Hematopoietic multipotent progenitor cell treated with erythropoietin and hydrocortisone succinate and interleukin-3 and kit ligand, for 15 days (in vitro differentiated cells): ENCODE data around the gene CHI3L1.

Source experiments
- DNase-seq: peaks from one replicate; pipeline ENCODE4 v3.0.0-alpha.2; 2015; ENCODE audit warnings: low spot score

CHI3L1 gene

DNA sequence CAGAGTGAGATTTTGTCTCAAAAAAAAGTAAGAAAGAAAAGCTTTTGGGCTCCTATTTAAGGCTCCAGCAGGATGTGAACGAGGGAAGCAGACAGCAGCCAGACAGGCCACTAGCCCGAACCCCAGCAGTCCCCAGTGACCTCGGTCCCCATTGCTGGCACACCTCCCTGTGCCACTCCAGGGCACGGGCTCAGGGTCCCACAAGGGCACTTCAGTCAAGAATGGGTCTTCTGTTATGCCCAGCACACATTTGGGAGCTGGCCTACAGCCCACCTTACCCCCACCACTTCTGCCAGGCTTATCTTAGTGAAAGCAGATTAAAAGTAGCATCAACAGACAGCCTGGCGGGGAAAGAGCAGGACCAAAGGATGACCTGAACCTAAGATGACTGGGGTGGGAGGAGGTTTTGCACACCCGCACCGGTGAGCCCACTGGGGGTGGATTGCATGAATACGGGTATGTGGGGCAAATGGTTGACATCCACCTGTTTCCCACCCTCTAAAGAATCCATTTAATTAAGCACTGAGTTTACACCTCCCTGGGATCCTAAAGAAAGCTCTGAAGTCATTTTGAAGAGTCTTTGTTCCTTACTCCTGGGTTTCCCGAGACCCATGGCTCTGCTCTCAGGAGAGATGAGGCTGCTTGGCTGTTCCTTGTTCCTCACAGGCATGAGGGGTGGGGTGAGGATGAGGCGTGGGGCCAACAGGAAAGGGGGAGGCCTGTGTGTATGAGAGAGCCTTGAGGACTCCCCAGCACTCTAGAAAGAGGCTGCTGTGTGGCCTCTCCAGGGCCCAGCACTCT, 4.7 kb downstream of the CHI3L1 start:
- DNase-seq, result no peak

DNA sequence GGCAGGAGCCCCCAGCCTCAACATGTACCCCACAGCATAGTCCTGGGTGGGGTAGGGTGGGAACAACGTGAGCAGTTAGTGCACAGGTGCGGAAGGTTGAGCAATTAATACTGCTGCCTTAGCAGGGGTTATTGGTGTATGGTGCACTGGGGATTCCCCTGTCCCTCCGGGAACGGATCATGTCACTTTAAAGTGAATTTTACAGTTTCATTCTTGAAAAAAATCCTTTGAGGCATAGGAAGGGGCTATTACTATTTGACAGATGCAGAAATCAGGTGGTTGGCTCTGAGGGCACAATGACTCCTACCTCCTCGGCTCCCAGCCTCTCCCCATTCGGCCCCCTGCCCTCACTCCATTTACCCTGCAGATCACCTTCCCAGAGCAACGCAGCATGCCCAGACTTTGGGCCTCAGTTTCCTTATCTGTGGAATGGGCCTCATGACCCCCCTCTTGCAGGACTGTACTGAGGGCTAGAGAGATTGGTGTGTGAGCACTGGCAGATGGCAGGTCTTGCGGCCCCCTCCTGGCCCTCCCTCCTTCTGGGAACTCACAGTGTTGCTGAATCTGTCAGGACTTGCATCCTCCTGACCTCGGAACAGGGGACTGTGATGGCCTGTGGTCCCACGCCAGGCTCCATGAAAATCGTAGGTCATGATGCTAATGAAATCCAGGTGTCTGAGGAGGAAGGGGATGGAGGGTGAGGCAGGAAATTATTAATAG, 5.7 kb downstream of the CHI3L1 start:
- no peak for DNase-seq

GRCh38 chr1:203179667-203180005, 6.9 kb downstream of the CHI3L1 start:
- no peak for DNase-seq

DNA sequence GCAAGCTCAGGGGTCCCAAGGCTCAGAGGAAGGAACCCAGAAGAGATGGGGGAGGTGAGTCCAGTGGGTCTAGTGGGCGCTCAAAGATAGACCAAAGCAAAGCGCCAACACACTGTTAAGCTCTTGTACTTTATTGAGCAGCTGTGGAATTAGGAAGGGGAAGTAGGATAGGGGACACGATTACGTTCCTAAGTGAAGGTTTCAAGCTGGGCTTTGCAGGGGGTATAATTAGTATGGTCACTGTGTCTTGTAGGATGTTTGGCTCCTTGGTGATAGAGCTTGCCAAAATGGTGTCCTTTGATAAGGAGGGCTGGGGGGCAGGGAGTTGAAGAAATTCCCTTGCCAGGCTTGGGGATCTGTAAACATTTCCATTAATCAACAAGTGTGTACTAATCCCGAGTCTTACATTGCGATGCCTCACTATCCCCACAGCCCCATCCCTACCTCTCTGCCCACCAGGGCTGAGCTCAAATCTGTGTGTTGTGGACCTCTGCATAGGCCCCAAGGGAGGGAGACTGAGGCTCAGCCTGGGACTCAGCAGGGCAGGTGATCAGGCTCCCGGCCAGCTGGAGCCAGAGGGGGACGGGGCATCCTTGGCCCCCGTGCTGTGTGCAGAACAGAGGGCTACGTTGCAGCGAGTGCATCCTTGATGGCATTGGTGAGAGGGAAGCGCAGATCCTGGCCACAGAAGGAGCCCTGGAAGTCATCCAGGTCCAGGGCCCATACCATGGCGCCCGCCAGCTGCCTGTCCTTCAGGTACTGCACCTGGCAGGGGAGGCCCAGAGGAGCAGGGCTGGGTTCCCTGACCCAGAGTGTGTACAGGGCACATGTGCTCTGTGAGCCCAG, 7.5 kb downstream of the CHI3L1 start:
- DNase-seq, result no peak

- DNase-seq, result no peak
These were observed 8.4 kb downstream of the CHI3L1 start for GRCh38 chr1:203178083-203178482.

DNA sequence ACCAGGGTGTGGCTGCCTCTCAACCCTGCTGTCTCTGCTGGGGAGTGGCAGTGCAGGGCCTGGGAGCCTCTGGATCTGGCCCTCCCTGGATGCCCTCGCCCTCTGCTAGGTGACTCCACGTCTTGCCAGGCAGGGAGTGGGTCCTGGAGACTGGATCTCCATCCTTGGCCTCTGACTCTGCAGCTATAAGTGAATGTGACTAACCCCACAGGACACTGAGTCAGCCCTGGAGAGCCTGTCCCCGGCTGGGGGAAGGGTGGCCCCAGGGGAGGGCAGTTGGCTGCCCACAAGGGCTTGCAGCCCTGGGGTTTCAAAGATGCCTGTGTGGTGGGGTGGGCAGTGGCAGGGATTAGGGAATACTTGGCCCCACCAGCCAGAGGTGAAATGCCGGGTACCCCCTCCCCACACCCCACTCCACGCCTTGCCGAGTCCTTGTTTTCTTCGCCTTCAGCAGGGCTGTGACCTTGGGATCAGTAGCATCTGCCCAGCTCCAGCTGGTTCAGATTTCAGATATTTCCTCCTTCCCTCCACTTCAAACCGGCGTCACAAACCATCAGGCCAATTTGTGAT, 8.9 kb downstream of the CHI3L1 start:
- DNase-seq, result no peak

DNA sequence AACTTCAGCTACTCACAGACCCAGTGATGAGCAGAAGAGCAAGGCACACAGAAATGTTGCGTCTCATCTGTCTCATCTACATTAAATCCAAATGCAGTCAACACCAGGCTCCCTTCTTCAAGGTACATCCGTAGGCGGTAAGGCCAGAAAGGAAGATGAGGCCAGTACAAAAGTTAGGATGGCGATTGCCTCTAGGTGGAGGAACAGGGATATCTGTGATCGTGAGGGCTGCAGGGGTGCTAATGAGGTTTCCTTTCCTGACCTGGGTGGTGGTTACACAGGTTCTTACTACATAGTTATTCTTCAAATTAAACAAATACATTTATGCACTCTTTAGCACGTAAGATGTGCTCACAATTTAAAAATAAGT, 9.5 kb downstream of the CHI3L1 start:
- no peak for DNase-seq

- DNase-seq, result no peak
These were observed 10.1 kb downstream of the CHI3L1 start for GRCh38 chr1:203176273-203177035.

GRCh38 chr1:203175827-203176241, 10.7 kb downstream of the CHI3L1 start:
- no peak for DNase-seq

GRCh38 chr1:203175237-203175826, 11.2 kb downstream of the CHI3L1 start, which contains the start of gene MYBPH:
Gene MYBPH (minus strand): TSS chr1:203175826. CDS start chr1:203175755, 71 bp downstream.
- DNase-seq, result no peak

DNA sequence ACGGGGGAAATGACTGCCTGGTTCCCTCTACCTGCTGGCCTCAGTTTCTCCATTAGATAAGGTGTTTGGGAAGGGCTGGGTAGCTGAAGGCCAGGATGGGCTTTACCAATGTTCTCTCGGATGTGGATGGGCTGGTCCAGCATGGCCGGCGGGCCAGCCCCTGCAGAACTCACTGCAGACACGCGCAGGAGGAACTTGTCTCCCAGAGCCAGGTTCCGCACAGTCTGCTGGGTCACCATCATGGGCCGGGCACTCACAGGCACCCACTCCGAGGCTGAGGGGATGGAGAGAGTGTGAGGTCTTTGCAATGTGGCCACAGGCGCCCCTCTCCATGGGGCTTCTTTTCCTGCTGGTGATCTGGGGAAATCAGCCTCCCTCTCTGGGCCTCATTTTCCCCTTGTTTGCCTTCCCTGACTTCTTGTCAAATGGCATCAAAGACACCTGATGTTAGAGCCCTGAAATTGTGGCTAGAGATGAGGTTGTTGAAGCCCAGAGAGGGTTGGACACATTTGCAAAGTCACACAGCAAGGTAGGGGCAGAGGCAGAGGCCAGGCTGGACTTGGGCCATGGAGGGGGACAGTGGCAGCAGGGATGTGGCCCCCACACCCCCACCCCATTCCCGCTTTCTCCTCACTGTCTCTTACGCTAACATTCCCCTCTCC, 12.0 kb downstream of the CHI3L1 start:
- no peak for DNase-seq

DNA sequence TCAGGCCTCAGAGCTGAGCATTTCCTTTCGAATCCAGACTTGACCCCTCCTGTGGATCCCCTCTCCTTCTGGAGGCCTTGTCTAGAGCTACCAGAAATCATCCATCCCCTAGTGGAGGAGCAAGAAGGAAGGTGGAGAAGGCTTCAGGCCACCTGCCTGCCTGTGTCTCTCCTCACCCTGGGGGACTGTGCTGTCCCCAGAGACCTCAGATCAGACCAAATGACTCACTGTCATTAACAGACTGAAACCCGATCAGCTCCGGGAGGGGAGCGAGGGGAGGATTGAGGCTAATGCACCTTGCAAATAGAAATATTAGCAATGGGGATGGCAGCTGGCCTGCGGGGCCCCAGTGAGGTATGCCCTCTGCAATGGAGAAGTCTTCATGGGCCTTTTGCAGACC, 12.9 kb downstream of the CHI3L1 start:
- DNase-seq, result no peak

- no peak for DNase-seq
These were observed 13.4 kb downstream of the CHI3L1 start for GRCh38 chr1:203173011-203173555.

DNA sequence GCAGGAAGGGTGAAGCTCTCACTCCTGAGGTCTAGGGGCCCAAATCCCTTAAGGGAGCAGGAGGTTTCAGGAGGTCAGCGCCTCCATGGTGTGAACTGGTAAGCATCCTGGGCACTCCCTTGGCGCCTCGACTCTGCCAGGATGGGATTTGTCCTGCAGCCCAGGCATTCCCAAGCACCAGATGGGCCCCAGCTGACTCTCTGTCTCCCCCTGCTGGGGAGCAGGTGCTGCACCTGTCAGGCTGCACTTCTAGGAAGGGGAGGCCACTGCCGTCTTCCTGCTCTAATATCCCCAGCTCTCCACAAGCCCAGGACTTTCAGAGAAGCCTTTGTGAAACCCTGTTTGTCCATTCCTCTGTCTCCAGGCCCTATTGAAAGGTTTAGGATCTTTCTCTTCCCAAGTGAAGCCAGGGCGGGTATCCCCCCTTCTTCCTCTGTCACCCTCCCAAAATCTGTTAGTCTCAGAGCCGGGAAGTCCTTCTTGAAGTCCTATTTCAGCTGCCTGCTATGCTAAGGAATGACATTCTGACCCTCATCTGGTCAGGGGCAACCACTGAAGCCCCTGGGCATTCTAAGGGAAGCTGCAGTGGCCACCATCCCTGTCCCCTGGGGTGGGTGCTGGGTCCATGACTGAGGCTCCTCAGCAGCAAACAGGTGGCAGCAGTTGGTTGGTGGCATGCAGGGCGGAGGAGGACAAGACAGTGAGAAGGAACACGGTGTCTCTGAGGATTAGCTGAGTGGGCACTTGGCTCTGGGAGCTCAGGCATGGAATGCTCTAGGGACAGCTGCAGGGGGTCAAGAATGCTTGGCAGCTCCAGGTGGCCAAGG, 14.1 kb downstream of the CHI3L1 start:
- peak; percentile 65 for DNase-seq

DNA sequence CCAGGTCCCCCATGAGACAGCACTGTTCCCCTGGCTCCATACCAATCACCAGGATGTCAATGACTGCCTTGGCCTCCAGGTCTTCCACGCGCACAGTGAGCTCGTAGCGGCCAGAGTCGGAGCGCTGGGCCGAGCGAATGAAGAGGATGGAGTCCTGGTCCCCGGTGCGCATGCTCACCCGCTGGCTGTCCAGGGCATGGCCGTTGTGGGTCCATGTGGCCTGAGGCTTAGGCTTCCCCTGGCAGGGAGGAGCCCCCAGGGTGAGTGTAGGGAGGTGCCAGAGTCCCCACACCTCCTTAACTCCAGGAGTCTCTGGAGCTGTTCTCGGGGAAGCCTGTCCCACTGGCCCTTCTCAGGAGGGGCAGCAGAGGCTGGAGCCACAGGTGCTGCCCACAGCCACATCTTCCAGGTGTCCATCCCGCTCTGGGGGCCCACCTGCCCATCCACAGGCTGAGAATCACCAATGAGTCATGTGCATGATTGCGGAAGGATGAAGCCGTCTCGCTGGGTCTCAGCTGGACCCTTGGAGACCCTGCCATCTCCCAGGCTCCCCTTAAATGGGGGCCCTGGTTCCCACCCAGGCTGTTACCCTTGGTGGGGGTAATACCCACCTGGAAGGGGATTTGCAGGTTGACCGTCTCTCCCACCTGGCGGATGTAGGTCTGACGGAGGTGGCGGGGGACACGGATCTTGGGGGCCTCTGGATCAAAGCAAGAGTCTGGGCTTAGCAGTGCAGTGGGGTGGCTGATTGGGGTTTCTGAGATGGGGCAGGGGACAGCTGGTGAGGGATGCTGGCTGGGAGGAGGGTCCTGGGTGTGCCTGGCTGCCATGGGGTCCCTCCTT, 14.9 kb downstream of the CHI3L1 start:
- DNase-seq, result no peak

- DNase-seq, result no peak
These were observed 15.7 kb downstream of the CHI3L1 start for GRCh38 chr1:203170625-203171330.

- DNase-seq, result no peak
These were observed 16.6 kb downstream of the CHI3L1 start for GRCh38 chr1:203169770-203170520.
